ENCODE data around the gene MTOR.

- TF ChIP-seq CTCF (IDR thresholded peaks at IDR 0.05; ENCODE audit: insufficient read depth, low read depth, low read length) (no peak), EZH2 (IDR thresholded peaks at IDR 0.05; ENCODE audit: insufficient read depth, low read length) (no peak)
These were observed 18.5 kb upstream of the MTOR start for GRCh38 chr1:11280719-11281376.
